ENCODE results near the gene GPR6.

GPR6 gene

GRCh38 chr6:110002676-110003075 lies 24.6 kb downstream of the GPR6 start:
- DNase-seq = no peak

- DNase-seq = no peak
Measured at GRCh38 chr6:110013386-110013785, 35.3 kb downstream of the GPR6 start.

DNA sequence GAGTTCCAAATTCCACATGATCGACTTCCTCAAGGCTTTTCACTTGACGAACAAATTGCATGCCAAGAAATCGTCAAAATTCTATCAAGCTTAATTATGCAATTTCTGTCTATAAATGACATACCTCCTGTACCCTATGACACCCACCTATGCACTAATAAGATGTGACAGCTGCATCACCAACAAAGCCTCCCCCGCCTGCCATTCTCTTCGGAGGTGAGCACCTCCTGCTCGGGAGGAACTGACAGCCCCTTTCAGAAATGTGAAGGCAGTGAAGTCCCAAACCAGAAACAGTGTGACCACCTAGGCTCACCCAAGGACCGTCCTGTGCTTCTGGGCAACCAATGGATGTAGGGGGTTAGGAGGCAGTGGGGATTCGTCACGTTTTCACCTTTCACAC lies 37.1 kb downstream of the GPR6 start:
- DNase-seq = no peak

- no peak for DNase-seq
Measured at GRCh38 chr6:110017306-110017705, 39.2 kb downstream of the GPR6 start.

- DNase-seq = no peak
Measured at GRCh38 chr6:110017946-110018345, 39.8 kb downstream of the GPR6 start.

GRCh38 chr6:110018486-110018885 lies 40.4 kb downstream of the GPR6 start:
- no peak for DNase-seq

DNA sequence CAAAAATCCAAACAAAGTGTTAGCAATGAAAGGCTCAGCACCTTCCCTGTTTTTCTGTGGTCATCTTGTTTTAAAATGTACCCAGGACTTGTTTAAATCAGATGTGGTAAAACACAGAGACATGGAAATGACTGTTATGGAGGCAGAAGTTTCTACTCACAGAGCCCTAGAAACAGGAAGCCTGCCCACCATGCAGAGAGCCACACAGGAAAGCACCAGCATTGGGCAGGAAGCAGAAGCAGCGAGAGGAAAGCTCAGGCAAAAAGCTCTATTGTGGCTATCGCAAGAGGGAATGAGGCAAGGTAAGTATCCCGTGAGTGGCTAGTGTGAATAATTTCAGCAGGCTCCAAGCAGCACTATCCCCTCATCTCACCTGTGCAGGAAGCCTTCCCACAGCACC lies 42.8 kb downstream of the GPR6 start:
- no peak for DNase-seq

GRCh38 chr6:110029144-110029543 lies 51.0 kb downstream of the GPR6 start:
- no peak for DNase-seq

All from NCI-H2081 (cell line).